Memory B cell (primary cell): ENCODE results near the gene ACP4.
"Not testable (repeated sequence)": the region's sequence is repeated elsewhere in the genome, so short reads cannot be mapped to it uniquely, and the experiment has no call there.

Experiments used
- ATAC-seq: fragments of 150-1000 bp; cut with Tn5 transposase; 2 replicates; pipeline ENCODE4 v1.10.0; 2021; ENCODE audit warnings: low read depth, mild to moderate bottlenecking, moderate library complexity
- DNase-seq, 2 donors: peaks; one replicate each; pipeline ENCODE4 v3.0.0; 2022; ENCODE audit warnings: low spot score in 2 of 2
- H3K27ac Mint-ChIP-seq: one replicate; pipeline ENCODE4 v1.8.0; 2022; ENCODE audit warnings: mild to moderate bottlenecking, moderate library complexity, mixed read lengths
- H3K27me3 Mint-ChIP-seq: one replicate; pipeline ENCODE4 v1.8.0; 2022; ENCODE audit warnings: mixed read lengths
- H3K36me3 Mint-ChIP-seq: one replicate; pipeline ENCODE4 v1.8.0; 2022; ENCODE audit warnings: mild to moderate bottlenecking, mixed read lengths
- H3K4me1 Mint-ChIP-seq: one replicate; pipeline ENCODE4 v1.8.0; 2022; ENCODE audit warnings: mixed read lengths
- H3K4me3 Mint-ChIP-seq: one replicate; pipeline ENCODE4 v1.8.0; 2022; ENCODE audit warnings: mild to moderate bottlenecking, moderate library complexity, mixed read lengths
- H3K9me3 Mint-ChIP-seq: one replicate; pipeline ENCODE4 v1.8.0; 2022; ENCODE audit warnings: mixed read lengths

The ACP4 gene

GRCh38 chr19:50783848-50784152, 6.4 kb upstream of the ACP4 start:
- not testable (repeated sequence) for H3K9me3 Mint-ChIP-seq, H3K4me3 Mint-ChIP-seq, H3K27ac Mint-ChIP-seq, DNase-seq, ATAC-seq, H3K36me3 Mint-ChIP-seq, H3K4me1 Mint-ChIP-seq
- peaks cover 23% of the 10 kb centered on the region for H3K27me3 Mint-ChIP-seq

GRCh38 chr19:50784710-50785109, 5.5 kb upstream of the ACP4 start:
- DNase-seq (no peak), ATAC-seq (no peak)
- Mint-ChIP-seq H3K4me1 (peaks cover 3% of the 10 kb centered on the region), H3K9me3 (no peaks in the 10 kb centered on the region), H3K36me3 (no peaks in the 10 kb centered on the region), H3K27ac (no peak overlapping the region), H3K4me3 (no peak overlapping the region), H3K27me3 (peaks cover 15% of the 10 kb centered on the region)

GRCh38 chr19:50785329-50785728, 4.9 kb upstream of the ACP4 start:
- ATAC-seq (no peak), DNase-seq (no peak)
- no peak overlapping the region for H3K4me3 Mint-ChIP-seq
- H3K27me3 Mint-ChIP-seq: peaks cover 15% of the 10 kb centered on the region
- H3K36me3 Mint-ChIP-seq: no peaks in the 10 kb centered on the region
- H3K4me1 Mint-ChIP-seq: peaks cover 3% of the 10 kb centered on the region
- no peaks in the 10 kb centered on the region for H3K9me3 Mint-ChIP-seq
- H3K27ac Mint-ChIP-seq: no peak overlapping the region

GRCh38 chr19:50790922-50791467, 780 bp downstream of the ACP4 start:
- no peaks in the 10 kb centered on the region for H3K9me3 Mint-ChIP-seq

DNA sequence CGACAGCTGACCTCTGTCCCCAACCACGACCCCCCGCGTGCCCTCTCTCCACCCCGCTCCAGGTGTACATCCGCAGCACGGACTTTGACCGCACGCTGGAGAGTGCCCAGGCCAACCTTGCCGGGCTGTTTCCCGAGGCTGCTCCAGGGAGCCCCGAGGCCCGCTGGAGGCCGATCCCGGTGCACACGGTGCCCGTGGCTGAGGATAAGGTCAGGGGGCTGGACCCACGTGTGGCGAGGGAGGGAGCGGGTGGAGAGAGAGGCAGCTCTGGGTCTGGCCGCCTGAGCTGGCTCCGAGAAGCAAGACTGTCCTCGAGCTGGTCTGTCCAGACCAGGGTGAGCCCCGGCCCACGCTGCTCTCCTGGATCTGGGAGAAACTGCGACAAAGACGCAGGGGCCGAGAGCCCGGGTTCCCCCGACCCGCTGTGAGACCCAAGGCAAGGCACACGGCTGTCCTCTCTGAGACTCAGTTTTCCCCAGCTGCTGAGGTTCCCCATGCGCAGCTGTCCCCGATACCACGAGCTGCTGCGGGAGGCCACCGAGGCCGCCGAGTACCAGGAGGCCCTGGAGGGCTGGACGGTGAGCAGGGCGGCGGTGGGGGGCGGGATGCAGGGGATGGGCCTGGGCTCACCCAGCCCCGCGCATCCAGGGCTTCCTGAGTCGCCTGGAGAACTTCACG, 1.5 kb downstream of the ACP4 start:
- no peak for DNase-seq
- H3K36me3 Mint-ChIP-seq: no peaks in the 10 kb centered on the region
- H3K27me3 Mint-ChIP-seq: peaks cover 5% of the 10 kb centered on the region
- H3K27ac Mint-ChIP-seq: no peak overlapping the region
- H3K4me3 Mint-ChIP-seq: no peak overlapping the region
- peaks cover 8% of the 10 kb centered on the region for H3K4me1 Mint-ChIP-seq
- ATAC-seq: no peak
- H3K9me3 Mint-ChIP-seq: no peaks in the 10 kb centered on the region

More at GRCh38 chr19:50790922-50791467, 780 bp downstream of the ACP4 start:
- peaks cover 8% of the 10 kb centered on the region for H3K4me1 Mint-ChIP-seq
- H3K36me3 Mint-ChIP-seq: no peaks in the 10 kb centered on the region
- DNase-seq (no peak), ATAC-seq (no peak)
- H3K27ac Mint-ChIP-seq: no peak overlapping the region
- peaks cover 5% of the 10 kb centered on the region for H3K27me3 Mint-ChIP-seq
- H3K4me3 Mint-ChIP-seq: no peak overlapping the region

GRCh38 chr19:50792272-50793250, 2.3 kb downstream of the ACP4 start:
- DNase-seq (no peak), ATAC-seq (no peak)
- Mint-ChIP-seq H3K36me3 (no peaks in the 10 kb centered on the region), H3K4me1 (peaks cover 8% of the 10 kb centered on the region), H3K9me3 (no peaks in the 10 kb centered on the region), H3K4me3 (no peak overlapping the region), H3K27me3 (peaks cover 5% of the 10 kb centered on the region), H3K27ac (no peak overlapping the region)

DNA sequence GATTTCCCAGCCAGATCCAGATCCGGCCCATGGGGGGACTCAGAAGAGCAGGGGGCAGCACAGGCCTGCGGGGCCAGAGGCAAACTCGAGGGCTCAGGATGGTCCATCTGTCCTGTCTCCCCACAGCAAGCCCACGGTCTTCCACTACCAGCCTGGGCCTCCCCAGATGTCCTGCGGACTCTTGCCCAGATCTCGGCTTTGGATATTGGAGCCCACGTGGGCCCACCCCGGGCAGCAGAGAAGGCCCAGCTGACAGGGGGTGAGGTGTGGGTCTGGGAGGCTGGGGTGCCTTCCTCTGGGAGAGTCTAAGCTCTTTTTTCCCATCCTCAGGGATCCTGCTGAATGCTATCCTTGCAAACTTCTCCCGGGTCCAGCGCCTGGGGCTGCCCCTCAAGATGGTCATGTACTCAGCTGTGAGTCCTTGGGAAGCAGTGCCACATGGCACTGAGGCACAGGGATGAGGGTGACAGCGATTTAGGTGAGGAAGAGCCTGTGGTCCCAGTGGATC, 3.4 kb downstream of the ACP4 start:
- no peak overlapping the region for H3K4me3 Mint-ChIP-seq
- H3K36me3 Mint-ChIP-seq: peaks cover 3% of the 10 kb centered on the region
- peaks cover 5% of the 10 kb centered on the region for H3K27me3 Mint-ChIP-seq
- peaks cover 8% of the 10 kb centered on the region for H3K4me1 Mint-ChIP-seq
- ATAC-seq: no peak
- H3K9me3 Mint-ChIP-seq: no peaks in the 10 kb centered on the region
- DNase-seq: no peak
- no peak overlapping the region for H3K27ac Mint-ChIP-seq

- no peaks in the 10 kb centered on the region for H3K9me3 Mint-ChIP-seq
- peak; percentile 77 for ATAC-seq
- peaks cover 5% of the 10 kb centered on the region for H3K27me3 Mint-ChIP-seq
- peaks cover 8% of the 10 kb centered on the region for H3K4me1 Mint-ChIP-seq
- DNase-seq: no peak
- peak overlapping the region; percentile 6 for H3K4me3 Mint-ChIP-seq
- peaks cover 3% of the 10 kb centered on the region for H3K36me3 Mint-ChIP-seq
- peak overlapping the region; percentile 25 for H3K27ac Mint-ChIP-seq
These were observed 4.1 kb downstream of the ACP4 start for GRCh38 chr19:50794074-50794875.

DNA sequence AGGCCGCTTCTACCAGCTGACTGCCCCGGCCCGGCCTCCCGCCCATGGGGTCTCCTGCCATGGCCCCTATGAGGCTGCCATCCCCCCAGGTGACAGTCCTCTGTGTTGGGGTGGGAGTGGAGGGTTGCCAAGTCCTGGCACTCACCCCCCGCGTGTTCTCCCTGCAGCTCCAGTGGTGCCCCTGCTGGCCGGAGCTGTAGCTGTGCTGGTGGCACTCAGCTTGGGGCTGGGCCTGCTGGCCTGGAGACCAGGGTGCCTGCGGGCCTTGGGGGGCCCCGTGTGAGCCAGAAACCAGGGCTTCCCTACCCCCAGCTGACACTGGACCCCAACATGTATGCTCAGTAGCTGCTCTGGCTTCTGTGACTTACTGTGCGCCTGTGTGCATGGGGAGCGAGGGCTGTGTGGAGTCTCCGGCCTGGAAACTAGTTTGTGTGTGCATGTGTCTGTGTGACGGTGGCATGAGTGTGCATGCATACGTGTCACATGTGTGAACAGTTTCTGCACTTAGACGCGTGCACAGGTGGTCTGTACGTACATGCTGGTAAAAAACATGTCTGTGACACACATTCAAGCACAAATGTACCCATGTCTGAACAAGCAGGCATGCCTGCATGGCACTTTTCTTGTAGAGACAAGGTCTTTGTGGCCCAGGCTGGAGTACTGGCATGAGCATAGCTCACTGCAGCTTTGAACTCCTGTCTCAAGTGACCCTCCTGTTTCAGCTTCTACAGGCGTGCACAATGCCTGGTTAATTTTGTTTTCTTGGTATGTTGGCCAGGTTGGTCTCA, 4.9 kb downstream of the ACP4 start:
- Mint-ChIP-seq H3K27ac (no peak overlapping the region), H3K4me1 (peaks cover 9% of the 10 kb centered on the region), H3K36me3 (peaks cover 3% of the 10 kb centered on the region), H3K9me3 (no peaks in the 10 kb centered on the region), H3K27me3 (peaks cover 5% of the 10 kb centered on the region), H3K4me3 (no peak overlapping the region)
- no peak for ATAC-seq
- DNase-seq: no peak

DNA sequence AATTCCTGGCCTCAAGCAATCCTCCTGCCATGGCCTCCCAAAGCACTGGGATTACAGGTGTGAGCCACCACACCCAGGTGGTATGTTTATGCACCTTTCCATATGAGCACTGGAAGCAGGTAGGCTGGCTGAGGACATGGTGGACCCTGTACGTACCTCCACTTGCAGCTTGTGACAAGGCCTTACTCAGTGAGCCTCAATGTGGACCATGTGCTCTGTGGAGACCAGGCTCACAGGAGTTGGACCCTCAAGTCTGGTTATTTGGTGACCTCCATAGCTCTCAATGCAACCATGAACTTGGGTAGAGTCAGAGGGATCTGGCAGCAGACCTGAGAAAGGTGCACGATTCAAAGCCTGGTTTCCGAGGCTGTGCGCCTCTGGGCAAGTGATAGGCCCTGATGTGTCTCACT, 5.5 kb downstream of the ACP4 start:
- H3K4me1 Mint-ChIP-seq: peaks cover 11% of the 10 kb centered on the region
- H3K27ac Mint-ChIP-seq: no peak overlapping the region
- peaks cover 6% of the 10 kb centered on the region for H3K36me3 Mint-ChIP-seq
- no peak for ATAC-seq
- no peak for DNase-seq
- no peaks in the 10 kb centered on the region for H3K9me3 Mint-ChIP-seq
- H3K4me3 Mint-ChIP-seq: no peak overlapping the region
- H3K27me3 Mint-ChIP-seq: peaks cover 5% of the 10 kb centered on the region

DNA sequence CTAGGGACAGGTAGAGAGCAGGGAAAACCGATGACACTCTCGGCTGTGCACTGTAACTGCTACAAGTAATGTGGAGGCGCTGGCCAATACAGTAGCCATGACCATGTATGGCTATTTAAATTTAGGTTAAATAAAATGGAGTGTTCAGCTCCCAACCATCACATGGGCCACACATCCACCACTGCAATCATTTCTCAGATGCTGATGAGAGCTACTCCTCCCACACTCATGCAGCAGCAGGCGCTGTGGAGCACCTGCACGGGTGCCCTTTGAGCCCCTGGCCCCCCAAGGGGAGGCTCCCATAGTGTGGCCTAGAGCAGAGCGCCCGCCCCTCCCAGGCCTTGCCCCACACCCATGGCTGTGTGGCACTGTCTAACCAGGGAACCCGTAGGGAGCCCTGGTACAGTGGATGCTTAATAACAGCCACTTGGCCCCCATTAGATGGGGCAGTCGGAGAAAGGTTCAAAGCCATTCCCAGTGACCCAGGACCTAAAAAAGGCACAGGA, 6.0 kb downstream of the ACP4 start:
- H3K4me3 Mint-ChIP-seq: no peak overlapping the region
- peaks cover 9% of the 10 kb centered on the region for H3K4me1 Mint-ChIP-seq
- peaks cover 10% of the 10 kb centered on the region for H3K36me3 Mint-ChIP-seq
- ATAC-seq (no peak), DNase-seq (no peak)
- H3K9me3 Mint-ChIP-seq: no peaks in the 10 kb centered on the region
- peaks cover 1% of the 10 kb centered on the region for H3K27me3 Mint-ChIP-seq
- H3K27ac Mint-ChIP-seq: no peak overlapping the region

GRCh38 chr19:50796634-50797428, 6.6 kb downstream of the ACP4 start:
- Mint-ChIP-seq H3K4me3 (no peak overlapping the region), H3K36me3 (peaks cover 11% of the 10 kb centered on the region), H3K27me3 (no peaks in the 10 kb centered on the region), H3K4me1 (peaks cover 9% of the 10 kb centered on the region), H3K9me3 (no peaks in the 10 kb centered on the region), H3K27ac (no peak overlapping the region)
- DNase-seq (no peak), ATAC-seq (no peak)
